Measurements from ENCODE around the gene TCP10L. TPM values are rescaled to one million over a fixed set of nuclear protein-coding genes. Genes with fewer than 3 reads are reported as not detected.

TCP10L gene
- total and polyA plus RNA-seq, 2 of the 8 experiments (the other 6 are each of a cell fraction or from before 2014, with no cell fraction given), result 0.45 to 0.99 TPM

- Histone ChIP-seq H3K9ac (replicated peaks in 1 of 4; ENCODE audit: extremely low read depth in 1 of 4, low read depth in 3 of 4, low read length in 3 of 4) (no peak overlapping the region), H2BK120ac (replicated peaks; ENCODE audit: low read depth, low read length) (no peak overlapping the region), H4K20me1 (replicated peaks in 1 of 2; ENCODE audit: control insufficient read depth in 1 of 2, insufficient read depth in 2 of 2, low read length in 2 of 2) (no peaks in the 10 kb centered on the region), H3K56ac (replicated peaks; ENCODE audit: insufficient read length, low read depth, low read length) (no peak overlapping the region), H3K14ac (ENCODE audit: insufficient read length) (no peak overlapping the region), H3K23ac (ENCODE audit: insufficient read length) (no peak overlapping the region), H2BK5ac (ENCODE audit: low read depth, low read length) (no peak overlapping the region), H2AFZ (ENCODE audit: low read length) (no peak overlapping the region), H3K4ac (replicated peaks; ENCODE audit: insufficient read length, low read depth, low read length) (no peak overlapping the region), H3K4me3 (ENCODE audit: extremely low read depth in 1 of 4, insufficient read depth in 2 of 4, low read depth in 3 of 4, low read length in 4 of 4) (no peak overlapping the region), H4K91ac (replicated peaks; ENCODE audit: insufficient read length, low read length) (no peak overlapping the region), H3K23me2 (ENCODE audit: low read depth, low read length) (peaks cover 7% of the 10 kb centered on the region; the same call in 1 of the 2 replicates), H3K79me1 (ENCODE audit: low read depth, low read length) (no peaks in the 10 kb centered on the region), H3K18ac (ENCODE audit: extremely low read depth, low read length) (no peak overlapping the region; the same call in 1 of the 2 replicates), H3K27me3 (replicated peaks in 1 of 4; ENCODE audit: control insufficient read depth in 3 of 4, extremely low read depth in 1 of 4, insufficient read depth in 3 of 4, low read length in 3 of 4) (peaks cover 0 to 2% (median 0%) of the 10 kb centered on the region in 4 experiments; a peak in 1 of 7 replicates), H2BK12ac (ENCODE audit: low read depth, low read length) (peak overlapping the region; percentile 68; the same call in 1 of the 2 replicates), H3K9me3 (ENCODE audit: insufficient read depth in 2 of 2, low read depth in 1 of 2, low read length in 1 of 2) (peaks cover 0 to 7% of the 10 kb centered on the region in 2 experiments; a peak in 2 of 4 replicates), H2BK15ac (ENCODE audit: low read length) (0 out of 2 replicates have a peak overlapping the region, but pooled peaks have one; percentile 61), H3K4me1 (replicated peaks in 1 of 4; ENCODE audit: control insufficient read depth in 3 of 4, insufficient read depth in 4 of 4, low read length in 3 of 4) (peaks cover 1 to 14% (median 3%) of the 10 kb centered on the region in 4 experiments; a peak in 5 of 7 replicates), H3K36me3 (ENCODE audit: control insufficient read depth in 2 of 4, insufficient read depth in 4 of 4, low read length in 3 of 4) (no peaks in the 10 kb centered on the region; a peak in 2 of 8 replicates), H3K4me2 (ENCODE audit: insufficient read depth in 1 of 2, low read depth in 2 of 2, low read length in 2 of 2) (no peak overlapping the region), H3K79me2 (ENCODE audit: control insufficient read depth in 1 of 2, insufficient read depth in 2 of 2, low read length in 2 of 2) (no peaks in the 10 kb centered on the region), H2AK5ac (ENCODE audit: low read depth, low read length) (peak overlapping the region; percentile 61; the same call in 1 of the 2 replicates), H4K5ac (ENCODE audit: insufficient read length, low read depth, low read length) (no peak overlapping the region), H4K8ac (ENCODE audit: extremely low read depth, insufficient read depth, low read length) (no peak overlapping the region), H3K27ac (ENCODE audit: low read depth, low read length) (no peak overlapping the region), H2BK20ac (ENCODE audit: low read length) (no peak overlapping the region)
- ChIA-PET CTCF (ENCODE audit: partially characterized antibody) (interaction anchor here (0.7 to 3.5 kb wide), 4 partner anchors 11 to 152 kb away, joined by 3 to 15 read pairs (median 4); no protein-coding TSS in a partner anchor), POLR2A (ENCODE audit: partially characterized antibody) (no interaction called here)
- no peak for DNase-seq (ENCODE audit: low read depth in 1 of 2, low spot score in 2 of 2)
- no peak for FAIRE-seq
- no peak for TF ChIP-seq CHD2 (IDR thresholded peaks at IDR 0.05; ENCODE audit: low read length)
- no peak for TF ChIP-seq CTCF (IDR thresholded peaks at IDR 0.05; ENCODE audit: control extremely low read depth in 1 of 3, insufficient read depth in 1 of 3, low read depth in 1 of 3, low read length in 3 of 3)
- no peak for TF ChIP-seq KDM5A (IDR thresholded peaks at IDR 0.05; ENCODE audit: low read length)
- TF ChIP-seq CEBPB (IDR thresholded peaks at IDR 0.05; ENCODE audit: low read depth, low read length), result no peak
- TF ChIP-seq TEAD4 (IDR thresholded peaks at IDR 0.05; ENCODE audit: low read depth, low read length), result no peak
- no peak for TF ChIP-seq SIN3A (conservative IDR thresholded peaks at IDR 0.05 in 1 of 2, IDR thresholded peaks at IDR 0.05 in 1 of 2; ENCODE audit: low read depth in 1 of 2, low read length in 2 of 2)
- WGBS, 2 experiments (ENCODE audit: extremely low coverage in 1 of 2, insufficient coverage in 1 of 2, insufficient read length in 1 of 2, insufficient replicate concordance in 2 of 2, low coverage in 1 of 2, low lambda C conversion rate in 2 of 2, missing lambda C conversion rate in 1 of 2), result 93% methylated on average over 5 of the region's 5 CpGs; no CpG with 5 or more reads in 1 of the 2 experiments
These were observed 18.5 kb downstream of the TCP10L start for GRCh38 chr21:32566741-32567389.

Data from H1 (cell line).